Measurements from ENCODE around the gene LY86.

LY86 gene

GRCh38 chr6:6588064-6588923 lies at the start of gene LY86:
LY86 (plus strand) TSS chr6:6588720; CDS start chr6:6588735, 15 bp downstream.
- DNase-seq (ENCODE audit: low read depth in 4 of 4, low spot score in 1 of 4) = no peak

- no peak for DNase-seq (ENCODE audit: low read depth in 4 of 4, low spot score in 1 of 4)
Observed at GRCh38 chr6:6539036-6539435, 49.5 kb upstream of the LY86 start.

- DNase-seq (ENCODE audit: low read depth in 4 of 4, low spot score in 1 of 4) = no peak
Observed at GRCh38 chr6:6542357-6542756, 46.2 kb upstream of the LY86 start.

- no peak for DNase-seq (ENCODE audit: low read depth in 4 of 4, low spot score in 1 of 4)
Observed at GRCh38 chr6:6543181-6543879, 45.2 kb upstream of the LY86 start.

GRCh38 chr6:6545616-6546317 lies 42.8 kb upstream of the LY86 start:
- no peak for DNase-seq (ENCODE audit: low read depth in 4 of 4, low spot score in 1 of 4)

- peak in 1 of 4 experiments; percentile 29 for DNase-seq (ENCODE audit: low read depth in 4 of 4, low spot score in 1 of 4)
Observed at GRCh38 chr6:6546318-6547109, 42.0 kb upstream of the LY86 start.

- peak; percentile 69 to 74 (median 74) for DNase-seq (ENCODE audit: low read depth in 4 of 4, low spot score in 1 of 4)
Observed at GRCh38 chr6:6547110-6547879, 41.2 kb upstream of the LY86 start.

GRCh38 chr6:6556161-6556737 lies 32.3 kb upstream of the LY86 start:
- DNase-seq (ENCODE audit: low read depth in 4 of 4, low spot score in 1 of 4) = no peak

GRCh38 chr6:6556738-6557503 lies 31.6 kb upstream of the LY86 start:
- peak in 1 of 4 experiments; percentile 28 for DNase-seq (ENCODE audit: low read depth in 4 of 4, low spot score in 1 of 4)

- no peak for DNase-seq (ENCODE audit: low read depth in 4 of 4, low spot score in 1 of 4)
Observed at GRCh38 chr6:6557504-6557839, 31.0 kb upstream of the LY86 start.

GRCh38 chr6:6557886-6558285 lies 30.6 kb upstream of the LY86 start:
- DNase-seq (ENCODE audit: low read depth in 4 of 4, low spot score in 1 of 4) = no peak

GRCh38 chr6:6559994-6560570 lies 28.4 kb upstream of the LY86 start:
- no peak for DNase-seq (ENCODE audit: low read depth in 4 of 4, low spot score in 1 of 4)

- DNase-seq (ENCODE audit: low read depth in 4 of 4, low spot score in 1 of 4) = no peak
Observed at GRCh38 chr6:6560909-6561308, 27.6 kb upstream of the LY86 start.

- DNase-seq (ENCODE audit: low read depth in 4 of 4, low spot score in 1 of 4) = no peak
Observed at GRCh38 chr6:6564154-6564553, 24.4 kb upstream of the LY86 start.

- DNase-seq (ENCODE audit: low read depth in 4 of 4, low spot score in 1 of 4) = no peak
Observed at GRCh38 chr6:6565069-6565468, 23.5 kb upstream of the LY86 start.

- DNase-seq (ENCODE audit: low read depth in 4 of 4, low spot score in 1 of 4) = no peak
Observed at GRCh38 chr6:6565488-6565887, 23.0 kb upstream of the LY86 start.

GRCh38 chr6:6566766-6567165 lies 21.8 kb upstream of the LY86 start:
- DNase-seq (ENCODE audit: low read depth in 4 of 4, low spot score in 1 of 4) = no peak

- DNase-seq (ENCODE audit: low read depth in 4 of 4, low spot score in 1 of 4) = no peak
Observed at GRCh38 chr6:6569096-6569810, 19.3 kb upstream of the LY86 start.

All from stimulated activated CD4-positive, alpha-beta T cell treated with anti-CD3 and anti-CD28 coated beads, Interleukin-1b, Interleukin-23, amount 100 ng/mL, for 24 hours (primary cell).